Stimulated activated naive B cell treated with anti-CD40 and anti-IgM and Interleukin-4, amounts not matched to agents 10 μg/mL and 1 μg/mL and 100 μg/mL, for 72 hours (primary cell): ENCODE results near the gene CISTR.

ENCODE experiments used
- ATAC-seq, 2 donors: fragments of 150-1000 bp; cut with Tn5 transposase; replicated peaks; 2 replicates each; pipeline ENCODE4 v1.10.0; 2021; ENCODE audit warnings: moderate library complexity in 1 of 2
- DNase-seq: peaks from one replicate; pipeline ENCODE4 v3.0.0; 2021
- H3K27ac Mint-ChIP-seq: one replicate; pipeline ENCODE4 v1.8.0; 2022; ENCODE audit warnings: mild to moderate bottlenecking, mixed read lengths
- H3K27me3 Mint-ChIP-seq, 2 donors: one replicate each; pipeline ENCODE4 v1.8.0; 2022; ENCODE audit warnings: mixed read lengths in 2 of 2
- H3K36me3 Mint-ChIP-seq, 2 donors: one replicate each; pipeline ENCODE4 v1.8.0; 2022; ENCODE audit warnings: mixed read lengths in 2 of 2, mild to moderate bottlenecking in 1 of 2
- H3K4me1 Mint-ChIP-seq, 2 donors: one replicate each; pipeline ENCODE4 v1.8.0; 2022; ENCODE audit warnings: mixed read lengths in 2 of 2, mild to moderate bottlenecking in 1 of 2
- H3K4me3 Mint-ChIP-seq, 2 donors: one replicate each; pipeline ENCODE4 v1.8.0; 2022; ENCODE audit warnings: mild to moderate bottlenecking in 2 of 2, mixed read lengths in 2 of 2, moderate library complexity in 1 of 2
- H3K9me3 Mint-ChIP-seq, 2 donors: one replicate each; pipeline ENCODE4 v1.8.0; 2022; ENCODE audit warnings: mixed read lengths in 2 of 2, mild to moderate bottlenecking in 1 of 2

The CISTR gene

DNA sequence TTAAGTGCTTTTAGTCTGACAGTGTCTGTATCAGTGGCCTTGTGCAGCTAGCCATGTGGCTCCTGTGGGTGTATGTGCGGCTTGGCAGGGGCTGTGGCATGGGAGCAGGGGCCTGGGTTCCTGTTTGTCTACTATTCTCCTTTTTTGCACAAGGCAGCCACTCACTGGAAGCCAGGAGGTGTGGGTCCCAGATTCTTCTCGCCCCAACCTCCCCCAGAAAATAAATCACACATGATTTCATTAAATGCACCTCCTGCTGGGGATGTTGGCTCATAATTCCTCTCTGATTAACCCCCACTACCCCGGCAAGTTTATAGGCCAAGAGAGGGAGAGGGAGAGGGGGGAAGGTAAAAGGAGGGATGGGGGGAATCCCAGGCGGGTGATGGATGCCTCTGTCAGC lies 42.1 kb downstream of the CISTR start:
- Mint-ChIP-seq H3K4me3 (no peak overlapping the region), H3K27ac (no peak overlapping the region)

DNA sequence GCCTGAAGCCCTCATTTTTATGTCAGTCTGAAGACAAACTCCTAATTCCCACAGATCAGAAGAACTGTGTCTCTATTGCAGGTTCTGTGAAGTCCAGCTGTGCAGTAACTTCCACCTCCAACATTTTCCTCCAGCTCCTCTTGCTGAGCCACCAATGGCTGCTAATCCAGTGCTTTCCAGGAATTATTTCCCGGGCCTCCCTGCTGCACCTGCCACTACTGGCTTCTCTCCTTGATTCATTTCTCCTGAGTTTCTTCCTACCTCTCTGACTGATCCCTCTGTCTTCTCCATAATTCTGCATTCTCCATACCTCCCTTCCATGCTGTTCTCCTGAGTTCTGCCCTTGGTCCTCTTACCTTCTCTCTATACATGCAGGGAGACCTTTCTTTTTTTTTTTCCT lies 45.7 kb downstream of the CISTR start:
- Mint-ChIP-seq H3K4me3 (no peak overlapping the region), H3K36me3 (no peaks in the 10 kb centered on the region), H3K27me3 (peaks cover 41 to 57% of the 10 kb centered on the region in 2 donors), H3K27ac (no peak overlapping the region), H3K4me1 (peaks cover 8 to 9% of the 10 kb centered on the region in 2 donors), H3K9me3 (no peaks in the 10 kb centered on the region)
- ATAC-seq (no peak), DNase-seq (no peak)

More for the DNA sequence above, 42.1 kb downstream of the CISTR start:
- no peaks in the 10 kb centered on the region for H3K9me3 Mint-ChIP-seq
- ATAC-seq = no peak
- H3K4me1 Mint-ChIP-seq = peaks cover 7 to 9% of the 10 kb centered on the region in 2 donors
- peaks cover 13 to 19% of the 10 kb centered on the region in 2 donors for H3K36me3 Mint-ChIP-seq
- no peak for DNase-seq
- peaks cover 18 to 24% of the 10 kb centered on the region in 2 donors for H3K27me3 Mint-ChIP-seq

GRCh38 chr12:53703756-53704155 lies 48.0 kb downstream of the CISTR start:
- peak overlapping the region; percentile 7 for H3K27ac Mint-ChIP-seq
- DNase-seq = no peak
- peaks cover 5 to 7% of the 10 kb centered on the region in 2 donors for H3K4me1 Mint-ChIP-seq
- H3K9me3 Mint-ChIP-seq = no peaks in the 10 kb centered on the region
- no peak for ATAC-seq
- H3K36me3 Mint-ChIP-seq = no peaks in the 10 kb centered on the region
- peaks cover 50 to 72% of the 10 kb centered on the region in 2 donors for H3K27me3 Mint-ChIP-seq
- H3K4me3 Mint-ChIP-seq = no peak overlapping the region

- Mint-ChIP-seq H3K27me3 (peaks cover 62 to 82% of the 10 kb centered on the region in 2 donors), H3K9me3 (no peaks in the 10 kb centered on the region), H3K4me1 (peaks cover 12 to 13% of the 10 kb centered on the region in 2 donors), H3K36me3 (no peaks in the 10 kb centered on the region), H3K27ac (peak overlapping the region; percentile 49), H3K4me3 (no peak overlapping the region)
- ATAC-seq (peak; percentile 93 to 94), DNase-seq (peak; percentile 42)
Measured at GRCh38 chr12:53701518-53702264, 50.1 kb downstream of the CISTR start.

DNA sequence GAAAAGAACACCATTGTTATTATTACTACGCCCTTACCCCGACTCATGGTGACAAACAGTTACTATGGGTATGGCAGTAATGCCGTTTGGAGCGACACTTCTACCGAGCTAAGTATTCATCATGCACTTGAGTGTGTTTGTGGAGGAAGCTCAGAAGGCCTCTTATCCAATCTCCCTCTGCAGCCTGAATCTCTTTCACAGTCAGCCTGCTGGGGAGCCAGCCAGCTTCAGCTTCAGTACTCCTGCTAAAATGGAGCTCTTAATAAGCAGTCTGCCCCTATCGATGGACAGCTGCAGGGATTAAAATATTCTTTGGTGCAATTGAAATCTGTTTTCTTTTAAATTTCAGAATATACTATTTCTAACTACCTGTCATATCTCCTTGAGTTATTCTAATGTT lies 51.2 kb downstream of the CISTR start:
- H3K36me3 Mint-ChIP-seq = no peaks in the 10 kb centered on the region
- ATAC-seq (no peak), DNase-seq (no peak)
- peaks cover 20 to 23% of the 10 kb centered on the region in 2 donors for H3K4me1 Mint-ChIP-seq
- no peaks in the 10 kb centered on the region for H3K9me3 Mint-ChIP-seq
- no peak overlapping the region for H3K4me3 Mint-ChIP-seq
- H3K27ac Mint-ChIP-seq = no peak overlapping the region
- H3K27me3 Mint-ChIP-seq = peaks cover 62 to 82% of the 10 kb centered on the region in 2 donors

DNA sequence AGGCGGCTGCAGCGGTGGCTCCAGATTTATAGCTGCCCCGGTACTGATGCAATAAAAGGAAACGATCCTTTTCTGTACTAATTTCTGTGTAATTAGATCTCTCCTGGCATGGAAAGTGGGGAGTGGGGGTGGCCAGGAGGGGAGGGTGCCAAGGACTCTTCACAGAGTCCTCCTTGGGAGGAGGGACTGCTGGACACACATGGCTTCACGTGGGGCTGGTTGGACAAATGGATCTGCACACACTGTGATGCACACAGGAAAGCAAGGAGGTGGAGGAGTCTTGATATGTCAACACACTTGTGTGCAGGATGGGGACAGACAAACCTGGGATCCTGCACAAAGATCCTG lies 52.1 kb downstream of the CISTR start:
- Mint-ChIP-seq H3K9me3 (no peaks in the 10 kb centered on the region), H3K36me3 (no peaks in the 10 kb centered on the region), H3K27me3 (peaks cover 71 to 88% of the 10 kb centered on the region in 2 donors), H3K27ac (no peak overlapping the region), H3K4me3 (no peak overlapping the region), H3K4me1 (peaks cover 26 to 32% of the 10 kb centered on the region in 2 donors)
- ATAC-seq = no peak
- no peak for DNase-seq

DNA sequence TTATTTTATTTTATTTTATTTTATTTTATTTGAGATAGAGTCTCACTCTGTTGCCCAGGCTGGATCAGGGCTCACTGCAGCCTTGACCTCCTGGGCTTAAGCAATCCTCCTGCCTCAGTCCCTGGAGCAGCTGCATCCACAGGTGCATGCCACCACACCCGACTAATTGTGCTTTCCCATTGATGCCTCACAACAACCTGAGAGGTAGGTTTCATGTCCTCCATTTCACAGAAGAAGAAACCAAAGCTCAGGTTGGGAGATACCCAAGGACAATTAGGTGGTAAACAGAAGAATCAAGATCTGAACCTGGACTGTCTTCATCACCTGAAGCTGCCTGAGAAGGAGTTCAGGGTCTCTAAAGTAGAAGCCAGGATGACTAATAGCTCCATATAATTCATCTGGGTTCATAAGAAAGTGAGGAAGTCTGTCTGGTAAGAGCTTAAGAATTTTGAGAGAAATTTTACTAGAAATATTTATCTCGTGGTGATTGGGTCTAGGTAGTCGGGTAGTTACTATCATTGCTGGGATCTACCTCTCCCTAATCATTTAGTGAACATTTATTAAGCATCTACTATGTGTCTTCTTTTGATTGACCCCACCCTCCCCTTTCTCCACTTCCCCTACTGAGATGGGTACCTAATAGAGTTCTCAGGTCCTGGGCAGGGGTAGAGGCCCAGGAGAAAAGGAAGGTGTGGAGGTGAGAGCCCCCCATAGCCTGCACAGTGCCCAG lies 52.7 kb downstream of the CISTR start:
- peaks cover 32 to 37% of the 10 kb centered on the region in 2 donors for H3K4me1 Mint-ChIP-seq
- ATAC-seq (no peak), DNase-seq (no peak)
- H3K36me3 Mint-ChIP-seq = no peaks in the 10 kb centered on the region
- H3K9me3 Mint-ChIP-seq = no peaks in the 10 kb centered on the region
- peaks cover 71 to 88% of the 10 kb centered on the region in 2 donors for H3K27me3 Mint-ChIP-seq
- H3K4me3 Mint-ChIP-seq = no peak overlapping the region
- H3K27ac Mint-ChIP-seq = no peak overlapping the region

DNA sequence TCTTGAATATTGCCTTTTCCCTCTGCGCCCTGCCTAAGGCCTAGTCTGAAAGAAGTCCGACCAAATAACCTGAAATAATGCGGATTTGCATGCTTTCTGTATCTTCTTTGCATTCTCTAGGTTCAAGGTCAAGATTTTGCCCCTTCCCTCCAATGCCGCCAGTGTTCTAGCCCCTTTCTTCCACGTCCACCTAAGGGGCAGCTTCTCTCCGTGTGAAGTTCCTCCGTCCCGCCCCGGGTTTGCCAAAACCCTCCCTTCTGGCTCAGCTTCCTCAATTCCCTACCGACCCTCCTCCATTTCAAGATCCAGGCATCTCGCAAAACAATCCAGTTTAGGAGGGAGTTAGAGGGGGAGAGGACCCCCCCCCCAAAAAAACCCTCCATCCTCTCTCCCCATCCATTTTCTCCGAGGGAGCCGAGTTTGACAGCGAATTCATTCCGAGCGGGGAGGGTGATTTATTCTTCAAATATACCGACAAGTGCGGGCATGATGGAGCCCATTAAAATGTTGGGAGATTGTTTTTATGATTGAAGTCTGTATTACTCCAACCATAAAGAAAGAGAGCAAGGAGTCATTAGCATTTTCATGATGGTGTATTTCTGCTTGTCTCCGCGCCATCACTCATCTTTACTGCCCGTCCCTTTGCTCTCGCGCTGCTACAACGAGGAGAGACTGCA lies 55.0 kb downstream of the CISTR start:
- Mint-ChIP-seq H3K36me3 (no peaks in the 10 kb centered on the region), H3K4me3 (peak overlapping the region; percentile 33 to 63), H3K9me3 (peaks cover 0 to under 1% of the 10 kb centered on the region in 2 donors), H3K27me3 (peaks cover 68 to 86% of the 10 kb centered on the region in 2 donors), H3K4me1 (peaks cover 31 to 39% of the 10 kb centered on the region in 2 donors), H3K27ac (peak overlapping the region; percentile 84)
- no peak for DNase-seq
- ATAC-seq = no peak
